Measurements from ENCODE around the gene PDGFB. TPM values are rescaled to one million over a fixed set of nuclear protein-coding genes. Genes with fewer than 3 reads are reported as not detected.

The PDGFB gene
- total and polyA plus RNA-seq, 4 donors = 5.9 to 18.3 (median 13.9) TPM

- Histone ChIP-seq H3K27ac (ENCODE audit: low read depth, low read length) (no peak overlapping the region), H3K27me3 (ENCODE audit: control insufficient read depth, insufficient read depth, low read length) (no peaks in the 10 kb centered on the region), H3K36me3 (ENCODE audit: control insufficient read depth, insufficient read depth, low read length) (no peaks in the 10 kb centered on the region), H3K4me1 (ENCODE audit: control insufficient read depth, insufficient read depth, low read length) (peaks cover 35% of the 10 kb centered on the region), H3K9me3 (ENCODE audit: control insufficient read depth, insufficient read depth, low read length) (no peaks in the 10 kb centered on the region), H3K4me3 (ENCODE audit: low read depth, low read length) (no peak overlapping the region)
- 100% methylated on average over 2 of the region's 2 CpGs for WGBS (ENCODE audit: insufficient coverage)
- no peak for DNase-seq (ENCODE audit: low read depth in 4 of 6, low spot score in 6 of 6)
Observed at GRCh38 chr22:39256979-39257378, 12.2 kb upstream of the PDGFB start.

- no peak for DNase-seq (ENCODE audit: low read depth in 4 of 6, low spot score in 6 of 6)
- Histone ChIP-seq H3K36me3 (ENCODE audit: control insufficient read depth, insufficient read depth, low read length) (no peaks in the 10 kb centered on the region), H3K4me3 (ENCODE audit: low read depth, low read length) (no peak overlapping the region), H3K27me3 (ENCODE audit: control insufficient read depth, insufficient read depth, low read length) (no peaks in the 10 kb centered on the region), H3K9me3 (ENCODE audit: control insufficient read depth, insufficient read depth, low read length) (no peaks in the 10 kb centered on the region), H3K27ac (ENCODE audit: low read depth, low read length) (no peak overlapping the region), H3K4me1 (ENCODE audit: control insufficient read depth, insufficient read depth, low read length) (peaks cover 35% of the 10 kb centered on the region)
- 71% methylated on average over 11 of the region's 11 CpGs for WGBS (ENCODE audit: insufficient coverage)
Observed at GRCh38 chr22:39256186-39256552, 11.4 kb upstream of the PDGFB start.

GRCh38 chr22:39255449-39256185 lies 10.8 kb upstream of the PDGFB start:
- WGBS (ENCODE audit: insufficient coverage) = 69% methylated on average over 14 of the region's 16 CpGs

GRCh38 chr22:39254789-39255298 lies 10.1 kb upstream of the PDGFB start:
- Histone ChIP-seq H3K27me3 (ENCODE audit: control insufficient read depth, insufficient read depth, low read length) (no peaks in the 10 kb centered on the region), H3K4me3 (ENCODE audit: low read depth, low read length) (no peak overlapping the region), H3K9me3 (ENCODE audit: control insufficient read depth, insufficient read depth, low read length) (no peaks in the 10 kb centered on the region), H3K4me1 (ENCODE audit: control insufficient read depth, insufficient read depth, low read length) (peaks cover 36% of the 10 kb centered on the region), H3K36me3 (ENCODE audit: control insufficient read depth, insufficient read depth, low read length) (peaks cover 8% of the 10 kb centered on the region), H3K27ac (ENCODE audit: low read depth, low read length) (peak overlapping the region; percentile 16)
- 44% methylated on average over 14 of the region's 15 CpGs for WGBS (ENCODE audit: insufficient coverage)
- no peak for DNase-seq (ENCODE audit: low read depth in 4 of 6, low spot score in 6 of 6)

More at GRCh38 chr22:39255449-39256185, 10.8 kb upstream of the PDGFB start:
- Histone ChIP-seq H3K4me3 (ENCODE audit: low read depth, low read length) (no peak overlapping the region), H3K27me3 (ENCODE audit: control insufficient read depth, insufficient read depth, low read length) (no peaks in the 10 kb centered on the region), H3K9me3 (ENCODE audit: control insufficient read depth, insufficient read depth, low read length) (no peaks in the 10 kb centered on the region), H3K4me1 (ENCODE audit: control insufficient read depth, insufficient read depth, low read length) (peaks cover 35% of the 10 kb centered on the region), H3K27ac (ENCODE audit: low read depth, low read length) (peak overlapping the region; percentile 16), H3K36me3 (ENCODE audit: control insufficient read depth, insufficient read depth, low read length) (peaks cover 2% of the 10 kb centered on the region)
- no peak for DNase-seq (ENCODE audit: low read depth in 4 of 6, low spot score in 6 of 6)

- Histone ChIP-seq H3K9me3 (ENCODE audit: control insufficient read depth, insufficient read depth, low read length) (no peaks in the 10 kb centered on the region), H3K4me3 (ENCODE audit: low read depth, low read length) (no peak overlapping the region), H3K4me1 (ENCODE audit: control insufficient read depth, insufficient read depth, low read length) (peaks cover 40% of the 10 kb centered on the region), H3K27me3 (ENCODE audit: control insufficient read depth, insufficient read depth, low read length) (no peaks in the 10 kb centered on the region), H3K27ac (ENCODE audit: low read depth, low read length) (no peak overlapping the region), H3K36me3 (ENCODE audit: control insufficient read depth, insufficient read depth, low read length) (peaks cover 10% of the 10 kb centered on the region)
- peak in 1 of 6 donors; percentile 50 for DNase-seq (ENCODE audit: low read depth in 4 of 6, low spot score in 6 of 6)
- WGBS (ENCODE audit: insufficient coverage) = 56% methylated on average over 11 of the region's 14 CpGs
Observed at GRCh38 chr22:39254122-39254521, 9.3 kb upstream of the PDGFB start.

- no peaks in the 10 kb centered on the region for H3K27me3 ChIP-seq (ENCODE audit: control insufficient read depth, insufficient read depth, low read length)
- H3K27ac ChIP-seq (ENCODE audit: low read depth, low read length) = no peak overlapping the region
- peaks cover 45% of the 10 kb centered on the region for H3K4me1 ChIP-seq (ENCODE audit: control insufficient read depth, insufficient read depth, low read length)
- peak in 1 of 6 donors; percentile 38 for DNase-seq (ENCODE audit: low read depth in 4 of 6, low spot score in 6 of 6)
- H3K36me3 ChIP-seq (ENCODE audit: control insufficient read depth, insufficient read depth, low read length) = peaks cover 12% of the 10 kb centered on the region
- no peaks in the 10 kb centered on the region for H3K9me3 ChIP-seq (ENCODE audit: control insufficient read depth, insufficient read depth, low read length)
- WGBS (ENCODE audit: insufficient coverage) = 37% methylated on average over 13 of the region's 19 CpGs
- H3K4me3 ChIP-seq (ENCODE audit: low read depth, low read length) = no peak overlapping the region
Observed at GRCh38 chr22:39253435-39254070, 8.8 kb upstream of the PDGFB start.

- Histone ChIP-seq H3K9me3 (ENCODE audit: control insufficient read depth, insufficient read depth, low read length) (no peaks in the 10 kb centered on the region), H3K4me3 (ENCODE audit: low read depth, low read length) (no peak overlapping the region), H3K4me1 (ENCODE audit: control insufficient read depth, insufficient read depth, low read length) (peaks cover 49% of the 10 kb centered on the region), H3K27ac (ENCODE audit: low read depth, low read length) (no peak overlapping the region), H3K27me3 (ENCODE audit: control insufficient read depth, insufficient read depth, low read length) (peaks cover 2% of the 10 kb centered on the region), H3K36me3 (ENCODE audit: control insufficient read depth, insufficient read depth, low read length) (peaks cover 12% of the 10 kb centered on the region)
- 54% methylated on average over 6 of the region's 21 CpGs for WGBS (ENCODE audit: insufficient coverage)
- DNase-seq (ENCODE audit: low read depth in 4 of 6, low spot score in 6 of 6) = no peak
Observed at GRCh38 chr22:39252461-39253434, 8.0 kb upstream of the PDGFB start.

GRCh38 chr22:39251762-39252460 lies 7.1 kb upstream of the PDGFB start:
- DNase-seq (ENCODE audit: low read depth in 4 of 6, low spot score in 6 of 6) = no peak
- Histone ChIP-seq H3K9me3 (ENCODE audit: control insufficient read depth, insufficient read depth, low read length) (no peaks in the 10 kb centered on the region), H3K36me3 (ENCODE audit: control insufficient read depth, insufficient read depth, low read length) (peaks cover 15% of the 10 kb centered on the region), H3K27me3 (ENCODE audit: control insufficient read depth, insufficient read depth, low read length) (peaks cover 2% of the 10 kb centered on the region), H3K27ac (ENCODE audit: low read depth, low read length) (no peak overlapping the region), H3K4me3 (ENCODE audit: low read depth, low read length) (no peak overlapping the region), H3K4me1 (ENCODE audit: control insufficient read depth, insufficient read depth, low read length) (peaks cover 49% of the 10 kb centered on the region)
- WGBS (ENCODE audit: insufficient coverage) = 83% methylated on average over 17 of the region's 22 CpGs

GRCh38 chr22:39250838-39251237 lies 6.1 kb upstream of the PDGFB start:
- Histone ChIP-seq H3K9me3 (ENCODE audit: control insufficient read depth, insufficient read depth, low read length) (no peaks in the 10 kb centered on the region), H3K4me1 (ENCODE audit: control insufficient read depth, insufficient read depth, low read length) (peaks cover 48% of the 10 kb centered on the region), H3K36me3 (ENCODE audit: control insufficient read depth, insufficient read depth, low read length) (peaks cover 15% of the 10 kb centered on the region), H3K4me3 (ENCODE audit: low read depth, low read length) (no peak overlapping the region), H3K27ac (ENCODE audit: low read depth, low read length) (no peak overlapping the region), H3K27me3 (ENCODE audit: control insufficient read depth, insufficient read depth, low read length) (peaks cover 6% of the 10 kb centered on the region)
- no peak for DNase-seq (ENCODE audit: low read depth in 4 of 6, low spot score in 6 of 6)
- WGBS (ENCODE audit: insufficient coverage) = 84% methylated on average over 5 of the region's 5 CpGs

Measured in spinal cord (tissue), 10 donors.